Activated naive CD4-positive, alpha-beta T cell treated with anti-CD3 and anti-CD28 coated beads, Interleukin-2, amount 50 U/mL, for 72 hours (primary cell): ENCODE data around the gene MFSD6L. TPM values are rescaled to one million over a fixed set of nuclear protein-coding genes. Genes with fewer than 3 reads are reported as not detected.
"Not testable (repeated sequence)": the region's sequence is repeated elsewhere in the genome, so short reads cannot be mapped to it uniquely, and the experiment has no call there.

Experiments
- ATAC-seq, 2 donors: fragments of 150-1000 bp; cut with Tn5 transposase; 2 replicates each; pipeline ENCODE4 v1.10.0; 2021; ENCODE audit warnings: mild to moderate bottlenecking in 2 of 2, moderate library complexity in 2 of 2
- DNase-seq, 2 donors: peaks; one replicate each; pipeline ENCODE4 v3.0.0; 2021 to 2022; ENCODE audit warnings: low spot score in 2 of 2
- H3K27ac Mint-ChIP-seq, 2 donors: one replicate each; pipeline ENCODE4 v1.8.0; 2022; ENCODE audit warnings: mild to moderate bottlenecking in 2 of 2, mixed read lengths in 2 of 2
- H3K36me3 Mint-ChIP-seq, 2 donors: one replicate each; pipeline ENCODE4 v1.8.0; 2022; ENCODE audit warnings: mixed read lengths in 2 of 2
- H3K9me3 Mint-ChIP-seq, 2 donors: one replicate each; pipeline ENCODE4 v1.8.0; 2022; ENCODE audit warnings: mixed read lengths in 2 of 2
- total RNA-seq, 2 donors: library from RNA; stranded (reverse); gene quantifications; one replicate each; pipeline ENCODE4 v1.2.3, GENCODE V29; 2022

The MFSD6L gene
- total RNA-seq, 2 donors from 2014 or later = 0.16 to 0.62 TPM

- not testable (repeated sequence) for ATAC-seq
- Mint-ChIP-seq H3K9me3 (peaks cover 16 to 18% of the 10 kb centered on the region in 2 donors), H3K36me3 (peaks cover 0 to 21% of the 10 kb centered on the region in 2 donors)
These were observed 6.2 kb upstream of the MFSD6L start for GRCh38 chr17:8805396-8805795.

DNA sequence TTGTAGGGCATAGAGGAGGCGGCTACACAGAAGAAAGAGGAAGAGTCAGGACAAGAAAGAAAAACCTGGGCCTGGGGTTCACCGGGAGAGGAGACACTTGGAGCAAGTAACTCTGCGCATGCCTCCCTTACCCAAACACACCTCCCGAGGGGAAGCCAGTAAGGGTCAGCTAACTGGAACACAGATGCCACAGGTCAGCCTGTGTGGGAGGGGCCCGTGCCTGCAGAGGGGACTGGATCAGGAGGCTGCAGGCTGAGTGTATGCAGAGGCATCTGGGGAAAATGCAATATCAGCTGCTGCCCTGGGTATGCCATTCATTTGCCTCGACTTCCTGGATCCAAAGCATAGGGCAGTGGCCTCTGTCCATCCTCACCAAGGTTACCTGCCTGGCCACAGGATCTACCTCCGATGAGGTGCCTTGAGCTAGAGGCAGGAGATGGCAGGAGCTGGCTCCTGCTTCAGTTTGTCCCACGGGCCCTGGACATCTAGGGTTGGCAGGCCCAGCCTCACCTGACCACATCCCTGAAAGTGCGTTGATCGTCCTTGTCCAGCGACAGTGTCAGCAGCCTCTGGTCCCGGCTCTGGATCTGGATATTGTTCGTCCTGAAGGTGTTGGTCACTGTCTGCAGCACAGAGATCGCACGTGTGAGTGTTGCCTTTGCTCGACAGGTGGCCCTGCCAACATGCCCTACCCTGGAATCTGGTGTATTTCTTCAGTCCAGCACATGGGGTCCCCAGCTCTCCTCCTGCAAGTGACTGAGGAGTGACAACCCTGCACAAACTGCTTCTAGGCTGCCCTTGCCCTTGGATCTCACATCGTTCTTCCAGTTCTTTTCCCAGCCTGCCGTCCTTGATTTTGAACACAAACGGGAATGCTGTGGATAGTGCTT is 4.6 kb upstream of the MFSD6L start:
- H3K9me3 Mint-ChIP-seq = peaks cover 10 to 11% of the 10 kb centered on the region in 2 donors
- H3K36me3 Mint-ChIP-seq = peaks cover 0 to 15% of the 10 kb centered on the region in 2 donors
- DNase-seq = no peak
- no peak for ATAC-seq
- no peak overlapping the region for H3K27ac Mint-ChIP-seq

More at GRCh38 chr17:8805396-8805795, 6.2 kb upstream of the MFSD6L start:
- DNase-seq, H3K27ac Mint-ChIP-seq: not testable (repeated sequence)

DNA sequence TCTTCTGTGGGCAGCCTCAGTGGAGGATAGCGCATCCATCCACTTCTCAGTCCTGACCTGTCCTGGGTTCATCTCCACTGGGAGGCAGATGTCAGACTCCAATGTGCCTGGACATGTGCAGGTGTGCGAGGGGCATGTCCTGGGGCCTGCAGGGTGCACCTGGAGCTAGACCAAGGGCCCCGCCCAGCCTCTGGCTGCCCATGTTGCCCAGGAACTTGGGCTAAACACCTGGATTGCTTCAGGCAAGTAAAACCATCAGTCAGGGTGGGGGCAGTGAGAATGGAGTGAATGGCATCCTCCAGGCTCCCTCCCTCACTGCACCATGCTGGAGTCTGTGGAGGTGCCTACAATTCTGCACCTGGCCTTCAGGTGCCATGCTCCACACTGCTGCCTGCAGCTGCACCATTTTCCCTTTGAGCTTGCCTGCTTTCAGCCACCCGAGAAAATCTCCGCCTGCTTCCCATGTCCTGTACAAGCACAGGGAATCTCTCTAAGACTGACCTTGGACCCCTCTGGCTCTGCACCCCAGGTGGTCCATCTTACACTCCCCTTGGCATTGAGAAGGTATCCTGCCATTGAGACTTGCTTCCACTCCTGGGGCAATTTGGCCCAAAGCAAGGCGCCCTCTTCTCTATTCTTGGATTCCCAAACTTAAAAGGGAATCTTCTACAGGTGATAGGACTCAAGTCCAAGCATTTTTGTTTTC is 2.1 kb upstream of the MFSD6L start:
- H3K9me3 Mint-ChIP-seq = no peaks in the 10 kb centered on the region
- DNase-seq (no peak), ATAC-seq (no peak)
- H3K36me3 Mint-ChIP-seq = no peaks in the 10 kb centered on the region
- no peak overlapping the region for H3K27ac Mint-ChIP-seq

GRCh38 chr17:8800656-8801055 is 1.5 kb upstream of the MFSD6L start:
- ATAC-seq = no peak
- Mint-ChIP-seq H3K27ac (no peak overlapping the region), H3K9me3 (no peaks in the 10 kb centered on the region), H3K36me3 (no peaks in the 10 kb centered on the region)
- no peak for DNase-seq

DNA sequence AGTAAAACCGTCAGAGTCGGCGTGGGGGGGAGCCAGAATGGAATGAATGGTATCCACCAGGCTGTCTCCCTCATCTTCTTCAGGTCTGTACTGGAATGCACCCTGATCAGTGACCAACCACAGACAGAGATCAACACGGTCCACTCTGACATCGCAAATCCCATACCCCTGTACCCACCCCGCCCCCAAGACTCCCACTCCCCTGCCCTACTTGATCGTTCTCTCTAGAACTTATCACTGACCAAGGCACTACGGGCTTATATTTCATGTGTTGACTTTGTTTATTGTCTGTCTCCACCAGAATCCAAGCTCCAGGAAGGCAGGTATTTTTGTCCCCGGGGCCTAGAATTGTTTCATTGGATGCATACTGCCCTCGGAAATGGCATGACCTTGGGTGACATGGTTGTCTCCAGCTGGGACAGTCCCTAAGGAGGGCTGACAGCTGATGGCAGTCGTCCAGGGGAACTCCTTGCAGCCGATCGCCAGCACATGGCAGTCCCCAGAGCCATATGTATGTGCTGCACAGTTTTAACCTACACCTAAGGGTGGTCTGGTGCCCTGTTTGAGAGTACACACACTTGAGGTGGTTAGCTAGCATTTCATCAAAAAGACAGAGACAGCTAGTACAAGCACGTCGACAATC is 526 bp upstream of the MFSD6L start:
- DNase-seq (no peak), ATAC-seq (no peak)
- no peaks in the 10 kb centered on the region for H3K9me3 Mint-ChIP-seq
- no peak overlapping the region for H3K27ac Mint-ChIP-seq
- H3K36me3 Mint-ChIP-seq = no peaks in the 10 kb centered on the region

DNA sequence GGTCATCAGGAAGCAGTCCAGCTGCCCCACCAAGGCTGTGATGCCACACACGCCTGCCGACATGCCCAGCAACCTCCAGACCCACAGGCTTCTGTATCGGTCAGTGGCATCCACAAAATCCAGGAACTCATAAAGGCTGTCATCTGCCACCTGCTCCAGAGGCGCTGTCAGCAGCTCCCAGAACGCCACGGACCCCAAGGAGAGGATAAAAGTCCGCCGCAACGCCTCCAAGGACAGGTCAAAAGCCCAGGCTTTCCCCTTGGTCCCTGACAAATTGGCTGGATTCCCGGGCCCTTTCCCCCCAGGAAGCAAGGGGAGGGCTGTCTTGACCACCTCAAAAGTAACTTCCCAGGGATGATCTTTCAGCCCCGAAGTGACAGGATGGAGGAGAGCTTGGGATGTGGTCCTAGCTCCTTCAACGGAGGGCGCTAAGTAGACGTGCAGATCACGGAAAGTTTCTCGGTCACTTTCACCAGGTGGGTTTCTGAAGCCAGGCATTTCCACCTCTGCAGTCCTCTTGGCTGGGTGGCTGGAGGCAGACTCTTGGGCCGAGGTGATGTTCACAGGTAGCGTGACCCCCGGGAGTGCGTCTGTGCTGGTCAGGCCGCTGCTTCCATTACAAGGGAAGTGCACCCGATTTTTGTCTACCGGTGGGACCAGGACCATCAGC is 854 bp downstream of the MFSD6L start:
- no peak overlapping the region for H3K27ac Mint-ChIP-seq
- ATAC-seq = no peak
- DNase-seq = no peak
- H3K36me3 Mint-ChIP-seq = no peaks in the 10 kb centered on the region
- no peaks in the 10 kb centered on the region for H3K9me3 Mint-ChIP-seq

GRCh38 chr17:8797621-8798175 is 1.5 kb downstream of the MFSD6L start:
- ATAC-seq = no peak
- Mint-ChIP-seq H3K36me3 (no peaks in the 10 kb centered on the region), H3K27ac (peak overlapping the region in 1 of 2 donors; percentile 82), H3K9me3 (no peaks in the 10 kb centered on the region)
- no peak for DNase-seq

DNA sequence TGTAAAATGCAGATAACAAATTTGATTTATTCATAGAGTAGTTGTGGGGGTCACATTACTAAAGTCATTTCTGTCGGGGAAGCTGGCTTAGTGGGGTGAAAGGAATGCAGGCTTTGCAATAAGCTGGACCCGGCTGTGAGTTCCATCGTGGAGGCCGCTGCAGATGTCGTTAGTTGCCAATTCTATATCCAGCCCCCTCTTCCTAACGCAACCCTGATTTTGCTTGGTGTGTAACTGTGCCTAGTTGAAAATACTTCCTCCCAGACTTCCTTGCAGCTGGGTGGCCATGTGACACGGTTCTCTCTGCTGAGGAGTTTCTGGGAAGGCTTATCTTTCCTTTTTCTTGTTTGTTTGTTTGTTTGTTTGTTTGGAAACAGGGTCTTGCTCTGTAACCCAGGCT is 4.5 kb downstream of the MFSD6L start:
- peaks cover 0 to 5% of the 10 kb centered on the region in 2 donors for H3K9me3 Mint-ChIP-seq
- peak overlapping the region in 1 of 2 donors; percentile 79 for H3K27ac Mint-ChIP-seq
- H3K36me3 Mint-ChIP-seq = peaks cover 0 to 8% of the 10 kb centered on the region in 2 donors
- DNase-seq (no peak), ATAC-seq (no peak)

DNA sequence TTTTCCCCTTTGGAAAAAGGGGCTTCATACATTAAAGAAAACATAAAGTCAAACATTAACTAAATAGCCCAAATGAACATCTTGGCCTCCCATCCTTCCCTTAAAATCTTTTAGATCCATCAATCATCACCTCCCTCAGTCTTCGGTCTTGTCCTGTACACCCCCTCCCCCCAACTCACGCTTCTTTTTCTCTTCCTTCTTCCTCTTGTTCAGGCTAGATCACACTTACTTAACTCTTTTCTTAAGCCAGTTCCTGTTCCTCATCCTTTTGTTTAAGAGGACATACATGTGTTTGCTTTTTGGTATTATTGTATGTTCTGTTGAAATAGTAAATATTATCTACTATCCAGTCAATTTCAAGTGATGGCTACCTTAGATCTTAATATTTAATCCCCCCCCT is 5.5 kb downstream of the MFSD6L start:
- Mint-ChIP-seq H3K36me3 (peaks cover 0 to 8% of the 10 kb centered on the region in 2 donors), H3K27ac (no peak overlapping the region), H3K9me3 (peaks cover 0 to 5% of the 10 kb centered on the region in 2 donors)
- ATAC-seq (no peak), DNase-seq (no peak)

GRCh38 chr17:8792646-8793045 is 6.5 kb downstream of the MFSD6L start:
- no peak overlapping the region for H3K27ac Mint-ChIP-seq
- ATAC-seq (no peak), DNase-seq (no peak)
- H3K36me3 Mint-ChIP-seq = peaks cover 0 to 8% of the 10 kb centered on the region in 2 donors
- H3K9me3 Mint-ChIP-seq = peaks cover 0 to 5% of the 10 kb centered on the region in 2 donors

DNA sequence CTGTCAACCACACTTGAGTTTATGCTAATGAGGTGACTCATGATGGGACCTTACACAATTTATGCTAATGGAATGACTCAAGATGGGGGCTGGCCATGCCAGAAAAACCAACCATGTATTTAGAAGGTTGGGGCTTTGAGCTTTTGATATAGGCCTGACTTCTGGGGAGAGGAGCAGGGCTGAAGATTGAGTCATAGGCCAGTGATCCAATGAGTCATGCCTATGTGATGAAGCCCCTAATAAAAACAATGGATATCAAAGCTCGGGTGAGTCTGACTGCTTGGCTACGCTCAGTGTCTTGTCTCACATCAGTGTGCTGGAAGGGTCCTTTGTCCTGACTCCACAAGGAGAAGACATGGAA is 7.3 kb downstream of the MFSD6L start:
- DNase-seq (no peak), ATAC-seq (peak; percentile 77 to 97)
- no peak overlapping the region for H3K27ac Mint-ChIP-seq
- H3K9me3 Mint-ChIP-seq = peaks cover 0 to 5% of the 10 kb centered on the region in 2 donors
- peaks cover 0 to 8% of the 10 kb centered on the region in 2 donors for H3K36me3 Mint-ChIP-seq

GRCh38 chr17:8791248-8791909 is 7.8 kb downstream of the MFSD6L start:
- peaks cover 0 to 5% of the 10 kb centered on the region in 2 donors for H3K9me3 Mint-ChIP-seq
- H3K36me3 Mint-ChIP-seq = peaks cover 0 to 8% of the 10 kb centered on the region in 2 donors
- DNase-seq = no peak
- ATAC-seq = no peak
- no peak overlapping the region for H3K27ac Mint-ChIP-seq

DNA sequence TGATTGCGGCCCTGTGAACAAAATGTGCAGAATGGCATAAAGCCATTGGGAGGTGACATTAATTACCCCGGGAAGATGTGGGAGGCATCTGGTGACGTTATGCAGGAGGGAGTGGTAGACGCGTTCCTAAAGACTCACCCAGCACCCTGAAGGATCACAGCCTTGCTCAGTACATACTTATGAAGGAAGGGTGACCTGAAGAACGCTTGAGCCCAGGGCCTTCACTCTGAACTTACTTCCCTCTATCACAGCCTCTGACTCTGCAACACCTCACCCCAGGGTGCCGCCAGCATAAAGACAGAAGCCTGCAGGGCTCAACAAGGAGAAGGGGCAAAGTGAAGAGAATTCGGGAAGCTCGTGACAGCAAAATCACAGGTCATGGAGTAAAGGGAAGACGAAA is 9.4 kb downstream of the MFSD6L start:
- H3K9me3 Mint-ChIP-seq = peaks cover 0 to 5% of the 10 kb centered on the region in 2 donors
- ATAC-seq = no peak

GRCh38 chr17:8788998-8789397 is 10.2 kb downstream of the MFSD6L start:
- no peak overlapping the region for H3K27ac Mint-ChIP-seq
- H3K36me3 Mint-ChIP-seq = peaks cover 0 to 8% of the 10 kb centered on the region in 2 donors
- DNase-seq = no peak
- no peak for ATAC-seq
- H3K9me3 Mint-ChIP-seq = peaks cover 0 to 5% of the 10 kb centered on the region in 2 donors

More for the DNA sequence above, 9.4 kb downstream of the MFSD6L start:
- DNase-seq = no peak
- Mint-ChIP-seq H3K36me3 (peaks cover 0 to 8% of the 10 kb centered on the region in 2 donors), H3K27ac (no peak overlapping the region)

- no peak overlapping the region for H3K27ac Mint-ChIP-seq
- peak; percentile 59 to 64 for ATAC-seq
These were observed 13.4 kb downstream of the MFSD6L start for GRCh38 chr17:8785547-8786413.

More at GRCh38 chr17:8785547-8786413, 13.4 kb downstream of the MFSD6L start:
- DNase-seq = peak in 1 of 2 donors; percentile 73
- no peaks in the 10 kb centered on the region for H3K36me3 Mint-ChIP-seq
- H3K9me3 Mint-ChIP-seq = no peaks in the 10 kb centered on the region
